GM21825 (cell line): Measurements from ENCODE around the gene LMTK2.

Experiments
- ATAC-seq: cut with Tn5 transposase; IDR thresholded peaks from one replicate; pipeline ENCODE4 v1.9.1; 2021; ENCODE audit warnings: mild to moderate bottlenecking, moderate library complexity; ENCODE audit not compliant: unreplicated experiment

LMTK2 gene

GRCh38 chr7:98200364-98200763, 93.7 kb downstream of the LMTK2 start:
- peak; percentile 44 for ATAC-seq

GRCh38 chr7:98202367-98203195, 95.9 kb downstream of the LMTK2 start:
- ATAC-seq = peak; percentile 85

GRCh38 chr7:98203261-98203963, 96.8 kb downstream of the LMTK2 start:
- ATAC-seq = peak; percentile 37

- no peak for ATAC-seq
Measured at GRCh38 chr7:98203964-98204605, 97.4 kb downstream of the LMTK2 start.

GRCh38 chr7:98204670-98205069, 98.0 kb downstream of the LMTK2 start:
- no peak for ATAC-seq

GRCh38 chr7:98205162-98205845, 98.6 kb downstream of the LMTK2 start:
- ATAC-seq = no peak

- no peak for ATAC-seq
Measured at GRCh38 chr7:98206451-98207330, 100.0 kb downstream of the LMTK2 start.

- ATAC-seq = no peak
Measured at GRCh38 chr7:98209166-98209920, 102.7 kb downstream of the LMTK2 start.

- ATAC-seq = no peak
Measured at GRCh38 chr7:98210513-98211220, 104.0 kb downstream of the LMTK2 start.

- ATAC-seq = no peak
Measured at GRCh38 chr7:98211221-98211675, 104.6 kb downstream of the LMTK2 start, which contains the start of gene BHLHA15. Gene BHLHA15, plus strand, starts transcription at chr7:98211439. Its CDS starts 871 bp downstream, at chr7:98212310.

GRCh38 chr7:98211676-98212531, 105.2 kb downstream of the LMTK2 start:
- no peak for ATAC-seq

- no peak for ATAC-seq
Measured at GRCh38 chr7:98212532-98213041, 105.9 kb downstream of the LMTK2 start.

- no peak for ATAC-seq
Measured at GRCh38 chr7:98213296-98213887, 106.7 kb downstream of the LMTK2 start.

- ATAC-seq = no peak
Measured at GRCh38 chr7:98213888-98214810, 107.5 kb downstream of the LMTK2 start.

GRCh38 chr7:98214811-98215321, 108.2 kb downstream of the LMTK2 start:
- ATAC-seq = no peak
